Stimulated activated naive CD8-positive, alpha-beta T cell treated with anti-CD3 and anti-CD28 coated beads, Interleukin-15, Interleukin-2, amounts not matched to agents 100 U/mL and 50 U/mL, for 24 hours (primary cell): ENCODE results near the gene BLTP1.
"Not testable (repeated sequence)": the region's sequence is repeated elsewhere in the genome, so short reads cannot be mapped to it uniquely, and the experiment has no call there.

ENCODE experiments used
- ATAC-seq: fragments of 150-1000 bp; cut with Tn5 transposase; one replicate; pipeline ENCODE4 v1.10.0; 2021
- DNase-seq: peaks from one replicate; pipeline ENCODE4 v3.0.0; 2021

Gene BLTP1

GRCh38 chr4:122151982-122152710 lies at the start of gene BLTP1:
Gene BLTP1, plus strand, starts transcription at chr4:122152331. Its CDS starts 18,317 bp downstream, at chr4:122170648.
- ATAC-seq (peak; percentile 95), DNase-seq (peak; percentile 91)

DNA sequence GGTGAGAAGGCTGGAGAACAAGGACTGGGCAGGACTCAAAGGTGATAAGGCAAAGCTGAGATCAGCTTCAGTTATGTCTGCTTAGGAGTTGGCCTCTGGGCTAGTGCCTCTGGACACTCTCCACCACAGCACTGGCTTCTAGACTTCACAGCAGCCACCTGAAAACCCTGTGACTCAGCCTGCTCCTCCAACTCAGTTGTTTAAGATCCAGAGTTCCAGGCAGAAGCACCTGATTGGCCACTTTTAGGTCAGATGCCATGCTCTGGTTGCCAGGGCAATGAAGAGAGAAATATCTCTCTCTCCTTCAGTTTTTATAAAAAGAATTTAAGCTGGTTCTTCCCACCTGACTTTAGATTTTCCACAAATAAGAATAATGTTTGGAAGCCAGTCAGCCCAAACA lies 47.9 kb upstream of the BLTP1 start:
- DNase-seq (no peak), ATAC-seq (no peak)

DNA sequence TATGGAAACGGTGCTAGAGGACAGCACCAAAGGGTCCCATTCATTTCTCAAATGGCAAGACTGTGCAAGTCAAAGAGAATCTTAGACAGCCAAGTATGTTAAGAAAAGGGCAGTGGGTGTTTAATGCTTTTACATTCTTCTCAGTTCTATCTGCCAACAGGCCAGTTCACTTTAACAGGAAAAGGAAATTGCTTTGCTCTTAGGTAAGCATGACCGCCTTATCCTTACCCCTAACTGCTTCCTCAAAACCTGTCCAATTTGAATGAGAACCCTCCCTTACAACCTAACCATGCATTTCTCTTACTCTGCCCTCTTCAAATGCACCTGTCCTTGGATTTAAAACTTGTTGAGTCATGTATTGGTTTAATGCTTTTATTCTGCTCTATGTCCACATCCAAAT lies 44.5 kb upstream of the BLTP1 start:
- DNase-seq, result no peak
- ATAC-seq, result no peak

GRCh38 chr4:122110304-122110703 lies 41.8 kb upstream of the BLTP1 start:
- not testable (repeated sequence) for DNase-seq, ATAC-seq

- DNase-seq, result no peak
- ATAC-seq, result no peak
Observed at GRCh38 chr4:122117743-122118142, 34.4 kb upstream of the BLTP1 start.

GRCh38 chr4:122118243-122118642 lies 33.9 kb upstream of the BLTP1 start:
- ATAC-seq (no peak), DNase-seq (no peak)

DNA sequence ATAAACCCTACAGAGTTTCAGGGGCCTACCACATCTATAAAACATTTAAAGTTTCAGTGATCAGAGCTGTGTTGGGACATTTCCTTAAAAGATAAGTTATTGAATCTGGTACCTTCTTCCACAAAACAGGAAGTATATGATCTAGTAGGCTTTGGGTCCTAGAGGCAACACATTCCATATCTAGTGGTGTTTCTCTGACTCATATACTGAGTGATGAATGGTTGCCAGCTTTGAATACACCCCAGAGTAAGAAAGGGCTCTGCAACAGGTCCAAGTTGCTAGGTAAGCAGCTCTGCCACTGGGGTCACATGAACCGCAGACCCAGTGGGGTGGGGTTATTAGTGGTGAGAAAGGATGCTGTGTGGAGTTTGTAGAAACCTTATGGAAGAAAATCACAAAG lies 32.4 kb upstream of the BLTP1 start:
- no peak for DNase-seq

DNA sequence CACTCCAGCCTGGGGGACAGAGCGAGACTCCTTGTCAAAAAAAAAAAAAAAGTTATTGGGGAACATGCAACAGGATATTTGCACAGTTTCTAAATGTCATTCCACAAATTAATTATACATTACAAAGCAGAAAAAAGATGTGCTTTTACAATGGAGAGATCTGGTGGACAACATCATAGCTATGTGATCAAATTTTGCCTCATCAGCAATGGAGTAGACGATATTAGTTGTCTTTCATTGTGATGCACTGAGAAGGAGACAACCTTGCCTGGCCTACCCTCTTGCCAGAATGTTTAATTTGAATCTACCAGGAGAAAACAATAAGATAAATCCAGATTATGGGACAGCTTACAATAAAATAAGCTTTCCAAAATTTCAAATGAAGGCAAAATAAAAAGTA lies 30.5 kb upstream of the BLTP1 start:
- no peak for ATAC-seq
- DNase-seq, result no peak

More for the DNA sequence above, 32.4 kb upstream of the BLTP1 start:
- no peak for ATAC-seq

- no peak for ATAC-seq
- no peak for DNase-seq
Observed at GRCh38 chr4:122122083-122122482, 30.0 kb upstream of the BLTP1 start.

GRCh38 chr4:122129061-122129460 lies 23.1 kb upstream of the BLTP1 start:
- peak; percentile 55 for ATAC-seq

GRCh38 chr4:122131562-122132157 lies 20.5 kb upstream of the BLTP1 start:
- ATAC-seq (peak; percentile 43), DNase-seq (no peak)

More at GRCh38 chr4:122129061-122129460, 23.1 kb upstream of the BLTP1 start:
- DNase-seq, result no peak

DNA sequence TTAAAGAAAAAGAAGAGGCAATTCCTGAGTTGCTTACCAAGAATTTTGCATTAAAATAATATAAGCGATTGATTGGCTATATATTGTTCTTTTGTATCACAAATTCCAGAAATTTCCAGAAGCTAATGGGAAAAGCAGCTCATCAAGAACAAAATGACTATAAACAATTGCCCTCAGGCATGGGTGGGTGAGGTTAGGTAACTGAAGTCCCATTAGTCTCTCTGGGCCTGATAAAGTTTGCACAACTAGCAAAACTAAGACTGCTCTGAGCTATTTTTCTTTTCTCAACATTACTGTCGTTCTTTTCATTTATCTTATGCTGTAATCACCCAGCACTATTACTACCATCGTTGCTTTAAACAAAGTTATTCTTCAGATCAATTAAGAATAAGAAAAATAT lies 19.2 kb upstream of the BLTP1 start:
- no peak for ATAC-seq

GRCh38 chr4:122139139-122139538 lies 13.0 kb upstream of the BLTP1 start:
- DNase-seq, result no peak
- ATAC-seq, result no peak

More for the DNA sequence above, 19.2 kb upstream of the BLTP1 start:
- no peak for DNase-seq

- DNase-seq (no peak), ATAC-seq (no peak)
Observed at GRCh38 chr4:122140834-122141233, 11.3 kb upstream of the BLTP1 start.

- no peak for ATAC-seq
- no peak for DNase-seq
Observed at GRCh38 chr4:122142687-122143086, 9.4 kb upstream of the BLTP1 start.

GRCh38 chr4:122146652-122147051 lies 5.5 kb upstream of the BLTP1 start:
- no peak for DNase-seq
- no peak for ATAC-seq

GRCh38 chr4:122150931-122151330 lies 1.2 kb upstream of the BLTP1 start:
- ATAC-seq (no peak), DNase-seq (no peak)

DNA sequence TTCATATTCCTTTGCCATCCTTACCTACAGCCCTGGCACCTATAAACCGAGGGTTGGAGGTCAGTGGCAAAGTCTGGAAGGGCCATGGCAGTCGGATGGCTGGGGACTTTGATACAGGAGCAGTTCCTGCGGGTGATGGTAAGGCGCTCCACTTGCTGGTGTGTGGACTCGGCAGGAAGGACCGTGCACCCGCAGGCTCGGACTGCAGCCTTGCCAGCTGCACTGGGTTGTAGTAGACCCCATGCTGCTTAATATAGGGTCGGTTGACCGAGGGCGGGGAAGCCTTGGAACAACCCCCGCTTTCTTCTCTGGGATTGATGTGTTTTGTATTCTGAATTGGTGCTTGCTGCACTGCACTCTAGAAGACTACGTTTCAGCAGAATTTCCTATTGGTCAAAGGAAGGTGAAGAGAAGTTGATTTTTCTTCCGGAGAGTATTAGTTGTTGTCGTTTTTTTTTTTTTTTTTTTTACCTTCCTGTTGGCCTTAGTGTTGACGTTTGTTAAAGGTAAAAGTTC lies 638 bp downstream of the BLTP1 start:
- ATAC-seq (peak; percentile 30), DNase-seq (peak; percentile 39)

- DNase-seq (no peak), ATAC-seq (peak; percentile 46)
Observed at GRCh38 chr4:122156819-122157218, 4.7 kb downstream of the BLTP1 start.

- no peak for ATAC-seq
- no peak for DNase-seq
Observed at GRCh38 chr4:122163301-122163700, 11.2 kb downstream of the BLTP1 start.

DNA sequence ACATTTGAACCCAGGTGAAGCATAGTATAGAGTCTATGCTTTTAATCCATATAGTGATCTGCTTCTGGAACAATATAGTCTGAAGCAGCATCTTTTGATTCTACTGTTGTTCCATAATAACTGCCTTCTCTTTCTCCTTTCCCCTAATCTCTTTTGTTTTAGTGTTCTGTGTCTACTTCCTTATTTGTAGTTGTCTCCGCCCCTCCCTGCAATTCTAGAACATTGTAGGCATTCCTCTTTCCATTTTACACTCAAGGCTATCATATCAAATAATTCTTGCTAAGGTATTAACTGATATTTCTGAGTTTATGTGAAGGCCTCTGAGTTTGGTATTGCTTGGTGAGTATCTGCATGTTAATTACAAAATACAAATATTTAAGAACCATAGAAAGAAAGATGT lies 11.6 kb downstream of the BLTP1 start:
- no peak for ATAC-seq
- DNase-seq, result no peak

GRCh38 chr4:122167369-122167768 lies 15.2 kb downstream of the BLTP1 start:
- ATAC-seq (no peak), DNase-seq (no peak)

DNA sequence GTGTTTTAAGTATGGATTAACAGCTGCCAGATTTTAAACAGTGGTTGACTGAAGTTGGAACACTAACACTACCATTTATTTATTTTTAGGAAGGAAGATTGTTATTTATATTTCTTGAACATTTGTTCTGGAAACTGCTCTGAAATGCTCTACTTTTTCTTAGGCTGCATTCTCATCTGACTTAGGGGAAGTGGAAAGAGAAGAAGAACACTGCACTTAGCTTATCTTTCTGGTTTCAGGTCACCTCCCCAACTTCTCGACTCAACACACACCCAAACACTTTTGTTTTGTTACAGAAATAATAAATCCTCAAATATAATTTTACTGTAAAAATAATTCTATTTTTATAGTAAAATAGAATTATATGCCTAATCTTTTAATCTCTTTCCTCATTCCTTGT lies 18.6 kb downstream of the BLTP1 start:
- ATAC-seq (no peak), DNase-seq (no peak)

GRCh38 chr4:122171323-122171722 lies 19.2 kb downstream of the BLTP1 start:
- DNase-seq (no peak), ATAC-seq (no peak)
